BE2C (cell line): Measurements from ENCODE around the gene MDK.

Source experiments
- DNase-seq: peaks from one replicate; pipeline ENCODE4 v3.0.0-alpha.2; 2020
- H3K27me3 ChIP-seq: fragments of 250-450 bp; sonication (Bioruptor Pico); 2 replicates; pipeline ENCODE4 v1.5.1; 2020; ENCODE audit warnings: mild to moderate bottlenecking
- H3K36me3 ChIP-seq: fragments of 250-450 bp; sonication (Bioruptor Pico); 2 replicates; pipeline ENCODE4 v1.5.1; 2020; ENCODE audit warnings: mild to moderate bottlenecking
- H3K4me1 ChIP-seq: fragments of 250-450 bp; sonication (Bioruptor Pico); 2 replicates; pipeline ENCODE4 v1.5.1; 2020
- H3K4me3 ChIP-seq: 2 replicates; pipeline ENCODE4 v1.5.1; 2011; ENCODE audit warnings: low read depth, low read length
- H3K9me3 ChIP-seq: fragments of 250-450 bp; sonication (Bioruptor Pico); 2 replicates; pipeline ENCODE4 v1.5.1; 2020
- CTCF ChIP-seq: IDR thresholded peaks from 2 replicates; pipeline ENCODE4 v1.5.1; 2012; ENCODE audit warnings: mild to moderate bottlenecking, low read depth, low read length

The MDK gene

GRCh38 chr11:46335271-46335670 is 46.2 kb upstream of the MDK start:
- Histone ChIP-seq H3K27me3 (peaks cover 25% of the 10 kb centered on the region), H3K4me1 (no peaks in the 10 kb centered on the region), H3K9me3 (no peaks in the 10 kb centered on the region), H3K36me3 (no peaks in the 10 kb centered on the region), H3K4me3 (no peak overlapping the region)
- no peak for DNase-seq
- no peak for TF ChIP-seq CTCF

GRCh38 chr11:46335890-46336562 is 45.4 kb upstream of the MDK start:
- H3K9me3 ChIP-seq, result no peaks in the 10 kb centered on the region
- H3K4me1 ChIP-seq, result no peaks in the 10 kb centered on the region
- H3K4me3 ChIP-seq, result no peak overlapping the region
- no peaks in the 10 kb centered on the region for H3K36me3 ChIP-seq
- DNase-seq, result no peak
- H3K27me3 ChIP-seq, result peaks cover 25% of the 10 kb centered on the region
- TF ChIP-seq CTCF, result no peak

- Histone ChIP-seq H3K9me3 (no peaks in the 10 kb centered on the region), H3K27me3 (peaks cover 25% of the 10 kb centered on the region), H3K36me3 (no peaks in the 10 kb centered on the region), H3K4me3 (no peak overlapping the region), H3K4me1 (no peaks in the 10 kb centered on the region)
- no peak for TF ChIP-seq CTCF
- no peak for DNase-seq
Observed at GRCh38 chr11:46336563-46337180, 44.8 kb upstream of the MDK start.

- no peak overlapping the region for H3K4me3 ChIP-seq
- H3K27me3 ChIP-seq, result peaks cover 15% of the 10 kb centered on the region
- no peaks in the 10 kb centered on the region for H3K36me3 ChIP-seq
- H3K9me3 ChIP-seq, result no peaks in the 10 kb centered on the region
- no peak for TF ChIP-seq CTCF
- H3K4me1 ChIP-seq, result no peaks in the 10 kb centered on the region
- DNase-seq, result no peak
Observed at GRCh38 chr11:46337626-46338345, 43.7 kb upstream of the MDK start.

GRCh38 chr11:46338636-46338987 is 42.9 kb upstream of the MDK start:
- no peaks in the 10 kb centered on the region for H3K4me1 ChIP-seq
- DNase-seq, result no peak

More at GRCh38 chr11:46338636-46338987, 42.9 kb upstream of the MDK start:
- Histone ChIP-seq H3K4me3 (peak overlapping the region; percentile 26; the same call in 1 of the 2 replicates), H3K27me3 (peaks cover 7% of the 10 kb centered on the region), H3K36me3 (no peaks in the 10 kb centered on the region), H3K9me3 (no peaks in the 10 kb centered on the region)
- no peak for TF ChIP-seq CTCF
